Ovary (tissue), 9 donors: Measurements from ENCODE around the gene CFP. TPM values are rescaled to one million over a fixed set of nuclear protein-coding genes. Genes with fewer than 3 reads are reported as not detected.
A peak's percentile ranks its signal among the peaks of the same experiment; 100 is the strongest.

Experiments used
- DNase-seq, 5 donors: peaks; one replicate each; pipeline ENCODE4 v3.0.0-alpha.2; 2019 to 2020
- H3K27ac ChIP-seq, 2 donors: fragments of 200-600 bp; one replicate each; pipeline versions ENCODE4 v1.5.1 to v1.8.0; 2019 to 2022
- H3K27me3 ChIP-seq: fragments of 200-600 bp; one replicate; pipeline ENCODE4 v1.8.0; 2022
- H3K36me3 ChIP-seq: fragments of 200-600 bp; sonication (generic); one replicate; pipeline ENCODE4 v1.5.1; 2019
- H3K4me1 ChIP-seq: one replicate; pipeline ENCODE4 v1.8.1; 2013; ENCODE audit warnings: mild to moderate bottlenecking, moderate library complexity; ENCODE audit not compliant: insufficient read depth
- H3K4me3 ChIP-seq: fragments of 200-600 bp; sonication (generic); one replicate; pipeline ENCODE4 v1.5.1; 2017
- H3K9me3 ChIP-seq, 2 donors: fragments of 200-600 bp in 1 of 2; sonication (generic) in 1 of 2; one replicate each; pipeline versions ENCODE4 v1.5.1 to v1.8.1; 2013 to 2019; ENCODE audit warnings: mild to moderate bottlenecking in 1 of 2, moderate library complexity in 1 of 2
- EP300 ChIP-seq: sonication (generic); formaldehyde crosslinking; IDR thresholded peaks from one replicate; pipeline ENCODE4 v1.6.1; 2017; ENCODE audit warnings: antibody characterized with exemption
- POLR2A ChIP-seq: fragments of 450-650 bp; IDR thresholded peaks from one replicate; pipeline ENCODE4 v1.6.1; 2017; ENCODE audit warnings: antibody characterized with exemption, mild to moderate bottlenecking, moderate library complexity
- WGBS, 3 donors: extraction: QIAGEN DNeasy Blood & Tissue Kit in 1 of 3; methylation state at CpG; one replicate each; pipeline versions ENCODE4 v1.1.5 to v1.1.7; 2013 to 2017; 5-methylcytosine and 5-hydroxymethylcytosine counted together
- intact Hi-C, 4 donors: fragments of 100-400 bp; cut with DNase I; formaldehyde crosslinking; loops; one replicate each; pipeline versions ENCODE4 v1.11.0 to v1.15.1; 2022 to 2023
- polyA plus RNA-seq, 2 donors: library from polyadenylated mRNA; stranded (reverse); fragments of 200-250 nt in 1 of 2; fragments of 350-450 nt in 1 of 2; fragmentation: Illumina TruSeq in 1 of 2; extraction: RNeasy Lipid Tissue Mini Kit (QIAGEN cat#74804) in 1 of 2; gene quantifications; one replicate each; pipeline ENCODE4 v1.2.3, GENCODE V29; 2013 to 2014
- total RNA-seq, 7 donors: library from RNA; depleted of rRNA in 2 of 7; stranded (reverse); fragments of >200 nt in 2 of 7; fragmentation: NEBNext Ultra II Directional in 3 of 7; extraction: Animal tissue kit (Norgen Biotek cat#: 25700) in 3 of 7; gene quantifications; one replicate each; pipeline versions ENCODE4 v1.1.0 to v1.2.4, GENCODE V29; 2016 to 2023
- TF ChIP-seq, protein P1 (sequence below), 3 donors: fragments of 450-650 bp in 2 of 3; fragments of 200-600 bp in 1 of 3; IDR thresholded peaks; one replicate each; pipeline versions ENCODE4 v1.5.1 to v1.8.0; 2016 to 2022; ENCODE audit warnings: antibody characterized with exemption in 3 of 3, mild to moderate bottlenecking in 1 of 3
- donor health status: DM: no; HTN: no; CAD: no; lungs with moderate emphysema.
- donor health status: DM: no; HTN: no; CAD: no.
- donor health status: Bipolar disorder and iron deficiency.
- donor health status: DM: yes; HTN: yes; CAD: no.
- donor health status: DM: no; HTN: no; CAD: no.
- donor health status: DM: yes; HTN: yes; CAD: no.

Gene CFP
- total and polyA plus RNA-seq, 9 donors: 0.72 to 3.2 (median 1.6) TPM

DNA sequence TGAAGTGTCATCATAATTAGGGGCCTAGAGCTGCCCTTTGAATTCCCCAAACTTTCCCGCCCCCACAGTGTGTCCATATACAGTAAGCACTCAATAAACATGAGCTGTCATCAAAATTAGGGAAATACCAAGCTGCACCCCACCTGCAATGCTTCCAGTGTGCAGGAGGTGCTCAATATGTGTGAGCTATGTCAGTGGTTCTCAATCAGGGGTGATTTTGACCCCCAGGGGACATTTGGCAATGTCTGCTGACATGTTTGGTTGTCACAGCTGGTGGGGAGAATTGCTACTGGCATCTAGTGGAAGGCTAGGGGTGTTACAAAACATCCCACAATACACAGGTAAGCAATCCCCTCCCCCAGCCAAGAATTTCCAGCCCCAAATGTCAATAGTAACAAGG is 748 bp downstream of the CFP start:
- Histone ChIP-seq H3K27me3 (no peaks in the 10 kb centered on the region), H3K9me3 (no peaks in the 10 kb centered on the region), H3K4me1 (no peaks in the 10 kb centered on the region), H3K36me3 (no peaks in the 10 kb centered on the region), H3K27ac (no peak overlapping the region), H3K4me3 (no peak overlapping the region)
- TF ChIP-seq POLR2A (no peak), EP300 (no peak)
- TF ChIP-seq, protein P1, sequence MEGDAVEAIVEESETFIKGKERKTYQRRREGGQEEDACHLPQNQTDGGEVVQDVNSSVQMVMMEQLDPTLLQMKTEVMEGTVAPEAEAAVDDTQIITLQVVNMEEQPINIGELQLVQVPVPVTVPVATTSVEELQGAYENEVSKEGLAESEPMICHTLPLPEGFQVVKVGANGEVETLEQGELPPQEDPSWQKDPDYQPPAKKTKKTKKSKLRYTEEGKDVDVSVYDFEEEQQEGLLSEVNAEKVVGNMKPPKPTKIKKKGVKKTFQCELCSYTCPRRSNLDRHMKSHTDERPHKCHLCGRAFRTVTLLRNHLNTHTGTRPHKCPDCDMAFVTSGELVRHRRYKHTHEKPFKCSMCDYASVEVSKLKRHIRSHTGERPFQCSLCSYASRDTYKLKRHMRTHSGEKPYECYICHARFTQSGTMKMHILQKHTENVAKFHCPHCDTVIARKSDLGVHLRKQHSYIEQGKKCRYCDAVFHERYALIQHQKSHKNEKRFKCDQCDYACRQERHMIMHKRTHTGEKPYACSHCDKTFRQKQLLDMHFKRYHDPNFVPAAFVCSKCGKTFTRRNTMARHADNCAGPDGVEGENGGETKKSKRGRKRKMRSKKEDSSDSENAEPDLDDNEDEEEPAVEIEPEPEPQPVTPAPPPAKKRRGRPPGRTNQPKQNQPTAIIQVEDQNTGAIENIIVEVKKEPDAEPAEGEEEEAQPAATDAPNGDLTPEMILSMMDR (IDR thresholded peaks at IDR 0.05): no peak
- no peak for DNase-seq
- intact Hi-C loops: no loop called here
- 55 to 72% (median 65%) methylated on average over 1 of the region's 1 CpG for WGBS, 3 donors

DNA sequence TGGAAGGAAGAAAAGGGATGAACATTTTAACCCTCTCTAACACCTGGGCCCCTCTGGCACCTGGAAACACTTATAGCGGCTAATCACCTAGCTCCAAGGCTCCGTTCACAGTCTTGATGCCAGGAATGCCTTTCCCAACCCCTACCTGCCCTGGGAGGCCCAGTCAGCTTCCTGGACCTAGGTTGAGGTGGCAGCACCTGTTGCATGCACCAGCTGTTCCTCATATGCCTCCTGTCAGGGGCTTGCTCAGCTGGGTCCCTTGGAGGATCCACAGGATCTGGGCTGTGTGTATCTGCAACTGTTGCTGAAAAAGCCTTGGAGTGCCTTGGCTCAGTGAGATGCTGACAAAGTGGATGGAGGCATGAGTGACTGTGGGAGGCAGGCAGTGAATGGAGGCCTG is 4.4 kb downstream of the CFP start:
- TF ChIP-seq EP300: no peak
- no peak for DNase-seq
- Histone ChIP-seq H3K36me3 (no peaks in the 10 kb centered on the region), H3K27me3 (no peaks in the 10 kb centered on the region), H3K27ac (no peak overlapping the region), H3K4me1 (no peaks in the 10 kb centered on the region), H3K9me3 (no peaks in the 10 kb centered on the region), H3K4me3 (no peak overlapping the region)
- WGBS, 3 donors: 78 to 96% (median 92%) methylated on average over 2 of the region's 2 CpGs
- intact Hi-C loops: no loop called here

DNA sequence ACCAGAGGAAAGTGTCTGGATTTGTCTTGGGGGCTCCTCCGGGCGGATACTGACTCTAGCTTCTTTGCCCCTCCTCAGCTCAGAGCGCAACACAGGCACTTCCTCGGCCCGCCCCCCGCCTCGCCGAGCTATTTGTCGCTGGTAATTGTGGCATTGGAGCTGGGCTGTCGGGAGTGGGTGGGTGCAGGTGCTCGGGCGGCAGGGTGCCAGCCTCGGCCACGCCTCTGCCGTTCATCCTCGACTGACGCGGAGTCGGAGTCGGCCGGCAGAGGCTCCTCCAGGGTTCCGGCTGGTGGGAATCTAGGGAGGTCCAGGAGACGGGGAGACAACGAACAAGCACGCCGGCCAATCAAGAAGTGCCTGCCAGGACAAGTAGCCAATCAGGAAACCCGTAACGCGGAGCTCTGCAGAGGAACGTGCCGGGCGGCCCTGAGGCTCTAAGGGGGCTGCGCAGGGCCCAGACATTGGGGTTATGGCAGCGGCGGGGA is 6.1 kb downstream of the CFP start:
- intact Hi-C loops: no loop called here
- no peaks in the 10 kb centered on the region for H3K9me3 ChIP-seq
- H3K27me3 ChIP-seq: no peaks in the 10 kb centered on the region
- no peak overlapping the region for H3K27ac ChIP-seq
- no peak overlapping the region for H3K4me3 ChIP-seq
- H3K36me3 ChIP-seq: no peaks in the 10 kb centered on the region
- peak; percentile 41 to 75 (median 52) for DNase-seq
- no peaks in the 10 kb centered on the region for H3K4me1 ChIP-seq
- TF ChIP-seq, protein P1 (IDR thresholded peaks at IDR 0.05): no peak
- no peak for TF ChIP-seq POLR2A
- TF ChIP-seq EP300: no peak
- 37 to 46% (median 38%) methylated on average over 35 of the region's 35 CpGs for WGBS, 3 donors

DNA sequence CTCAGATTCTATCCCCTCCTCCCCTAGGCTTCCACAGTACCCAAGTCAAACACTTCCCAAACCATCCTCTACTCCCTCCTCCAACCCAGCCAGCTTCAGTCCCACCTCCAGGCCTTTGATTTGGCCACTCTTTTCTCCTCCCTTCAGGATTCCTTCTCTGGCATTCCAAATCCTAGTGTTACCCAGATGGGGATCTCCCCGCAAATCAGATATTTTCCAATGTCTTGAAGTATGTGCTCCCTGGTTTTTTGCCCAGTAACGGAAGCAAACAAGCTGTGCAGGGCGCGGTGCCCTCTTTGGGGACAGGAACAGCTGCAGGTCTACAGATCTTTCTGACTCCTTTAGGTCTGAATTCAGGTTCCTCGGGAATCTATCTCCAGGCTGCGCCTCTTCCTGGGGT is 7.9 kb downstream of the CFP start:
- intact Hi-C loops: no loop called here
- H3K27me3 ChIP-seq: no peaks in the 10 kb centered on the region
- no peaks in the 10 kb centered on the region for H3K9me3 ChIP-seq
- H3K27ac ChIP-seq: no peak overlapping the region
- DNase-seq: no peak
- 73 to 85% (median 82%) methylated on average over 6 of the region's 6 CpGs for WGBS, 3 donors
- H3K36me3 ChIP-seq: no peaks in the 10 kb centered on the region
- TF ChIP-seq, protein P1 (IDR thresholded peaks at IDR 0.05): no peak
- no peak for TF ChIP-seq POLR2A
- no peak for TF ChIP-seq EP300
- no peak overlapping the region for H3K4me3 ChIP-seq
- H3K4me1 ChIP-seq: no peaks in the 10 kb centered on the region

DNA sequence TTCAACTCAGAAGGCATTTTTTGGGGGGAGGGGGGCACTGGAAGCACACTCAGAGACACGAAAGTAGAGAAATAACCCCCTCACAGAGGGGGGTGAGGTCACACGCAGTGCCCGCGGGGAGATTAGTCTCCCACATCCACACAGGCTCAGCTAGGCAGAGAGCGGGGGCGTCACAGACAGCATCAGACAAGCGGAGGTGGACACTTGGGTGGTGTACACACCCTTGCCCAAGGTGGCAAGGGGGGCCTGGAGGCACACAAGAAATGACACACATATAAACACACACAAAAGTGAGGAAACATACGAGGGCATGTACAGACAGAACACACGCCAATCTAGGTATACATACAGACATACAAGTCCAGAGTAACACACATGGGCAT is 9.4 kb downstream of the CFP start:
- intact Hi-C loops: no loop called here
- no peaks in the 10 kb centered on the region for H3K27me3 ChIP-seq
- DNase-seq: no peak
- H3K4me1 ChIP-seq: no peaks in the 10 kb centered on the region
- no peaks in the 10 kb centered on the region for H3K9me3 ChIP-seq
- no peaks in the 10 kb centered on the region for H3K36me3 ChIP-seq
- no peak overlapping the region for H3K4me3 ChIP-seq
- 59 to 67% (median 60%) methylated on average over 9 of the region's 9 CpGs for WGBS, 3 donors
- H3K27ac ChIP-seq: no peak overlapping the region
- TF ChIP-seq EP300: no peak
- TF ChIP-seq POLR2A: no peak
- TF ChIP-seq, protein P1 (IDR thresholded peaks at IDR 0.05): no peak
